B cell (primary cell): ENCODE data around the gene HERC4. TPM values are rescaled to one million over a fixed set of nuclear protein-coding genes. Genes with fewer than 3 reads are reported as not detected.
"Not testable (repeated sequence)": the region's sequence is repeated elsewhere in the genome, so short reads cannot be mapped to it uniquely, and the experiment has no call there.

Experiments used
- ATAC-seq: fragments of 200-7000 bp; cut with Tn5 transposase; one replicate; pipeline ENCODE4 v1.10.0; 2021; ENCODE audit warnings: low read depth, mild to moderate bottlenecking, moderate number of reproducible peaks, moderate library complexity
- CTCF ChIA-PET: fragments of 350-600 bp; sonication (Branson Sonifier 250); formaldehyde crosslinking; loops from one replicate; lab custom pipeline; 2021; ENCODE audit warnings: antibody characterized with exemption, inconsistent platforms; lab: Charles Lee
- POLR2A ChIA-PET: fragments of 350-600 bp; sonication (Branson Sonifier 250); formaldehyde crosslinking; loops from one replicate; lab custom pipeline; 2021; ENCODE audit warnings: antibody characterized with exemption; lab: Charles Lee
- DNase-seq: peaks from one replicate; pipeline ENCODE4 v3.0.0; 2013
- H2AFZ ChIP-seq: 2 replicates; pipeline ENCODE4 v1.6.1; 2012; ENCODE audit warnings: mild to moderate bottlenecking, low read depth, low read length; ENCODE audit not compliant: insufficient read depth, poor library complexity, severe bottlenecking
- H3K27ac ChIP-seq, 2 donors: 1 replicate in 1 of 2; 2 replicates in 1 of 2; pipeline ENCODE4 v1.5.1; 2012 to 2013; ENCODE audit warnings: low read length in 2 of 2, mild to moderate bottlenecking in 2 of 2, moderate library complexity in 1 of 2
- H3K27me3 ChIP-seq, 4 experiments: fragments of 200-600 bp in 1 of 4; sonication (generic) in 1 of 4; replicated peaks in 1 of 4; 1 replicate in 2 of 4; 2 replicates in 2 of 4; pipeline versions ENCODE4 v1.6.1 to v1.7.0; 2013 to 2016; ENCODE audit warnings: low read length in 3 of 4, mild to moderate bottlenecking in 2 of 4, mixed read lengths in 1 of 4, moderate library complexity in 1 of 4; ENCODE audit not compliant: insufficient read depth in 4 of 4, control insufficient read depth in 3 of 4; ENCODE audit errors: control extremely low read depth in 1 of 4
- H3K36me3 ChIP-seq, 2 experiments: replicated peaks in 1 of 2; 1 replicate in 1 of 2; 2 replicates in 1 of 2; pipeline versions ENCODE4 v1.6.1 to v1.7.1; 2013; ENCODE audit warnings: low read length in 1 of 2; ENCODE audit not compliant: insufficient read depth in 2 of 2, control insufficient read depth in 1 of 2; ENCODE audit errors: control extremely low read depth in 1 of 2, extremely low read depth in 1 of 2
- H3K4me1 ChIP-seq, 2 donors: fragments of 200-600 bp in 1 of 2; sonication (generic) in 1 of 2; 1 replicate in 1 of 2; 2 replicates in 1 of 2; pipeline versions ENCODE4 v1.5.1 to v1.6.1; 2013 to 2017; ENCODE audit warnings: low read length in 2 of 2; ENCODE audit not compliant: control insufficient read depth in 2 of 2, insufficient read depth in 2 of 2
- H3K4me2 ChIP-seq: replicated peaks from 2 replicates; pipeline ENCODE3; 2012; ENCODE audit warnings: mild to moderate bottlenecking, low read depth, low read length; ENCODE audit not compliant: poor library complexity, severe bottlenecking
- H3K4me3 ChIP-seq, 5 experiments: fragments of 200-600 bp in 1 of 5; sonication (generic) in 1 of 5; 1 replicate in 3 of 5; 2 replicates in 2 of 5; pipeline versions ENCODE4 v1.5.1 to v1.7.0; 2011 to 2016; ENCODE audit warnings: low read length in 4 of 5, mild to moderate bottlenecking in 4 of 5, low read depth in 2 of 5, control low read depth in 1 of 5, moderate library complexity in 1 of 5; ENCODE audit not compliant: insufficient read depth in 1 of 5; ENCODE audit errors: control extremely low read depth in 1 of 5, extremely low read depth in 1 of 5
- H3K79me2 ChIP-seq: fragments of 200-600 bp; sonication (generic); one replicate; pipeline ENCODE4 v1.6.0; 2016; ENCODE audit warnings: low read length; ENCODE audit not compliant: control insufficient read depth, insufficient read depth
- H3K9ac ChIP-seq: fragments of 200-600 bp; sonication (generic); 2 replicates; pipeline ENCODE4 v1.6.1; 2017; ENCODE audit warnings: mild to moderate bottlenecking, low read length, moderate library complexity
- H3K9me3 ChIP-seq, 3 donors: one replicate each; pipeline versions ENCODE4 v1.6.1 to v1.7.1; 2013; ENCODE audit warnings: low read length in 2 of 3; ENCODE audit not compliant: control insufficient read depth in 2 of 3, insufficient read depth in 1 of 3; ENCODE audit errors: control extremely low read depth in 1 of 3
- H4K20me1 ChIP-seq: 2 replicates; pipeline ENCODE4 v1.6.0; 2012; ENCODE audit warnings: mild to moderate bottlenecking, low read length; ENCODE audit not compliant: insufficient read depth, control insufficient read depth, poor library complexity, severe bottlenecking
- H3K27ac Mint-ChIP-seq: one replicate; pipeline ENCODE4 v1.8.0; 2021; ENCODE audit warnings: mixed read lengths
- H3K27me3 Mint-ChIP-seq: one replicate; pipeline ENCODE4 v1.8.0; 2021; ENCODE audit warnings: mixed read lengths
- H3K4me1 Mint-ChIP-seq: one replicate; pipeline ENCODE4 v1.8.0; 2021; ENCODE audit warnings: mixed read lengths
- H3K4me3 Mint-ChIP-seq: one replicate; pipeline ENCODE4 v1.8.0; 2021; ENCODE audit warnings: mixed read lengths
- H3K9me3 Mint-ChIP-seq: one replicate; pipeline ENCODE4 v1.8.0; 2022; ENCODE audit warnings: mixed read lengths; ENCODE audit not compliant: insufficient read depth
- CTCF ChIP-seq: fragments of 200-600 bp; IDR thresholded peaks from one replicate; pipeline ENCODE4 v1.8.0; 2022; ENCODE audit warnings: antibody characterized with exemption, mild to moderate bottlenecking
- EZH2 ChIP-seq: IDR thresholded peaks from 2 replicates; pipeline ENCODE4 v1.6.1; 2012; ENCODE audit warnings: borderline replicate concordance, low read depth, mild to moderate bottlenecking, moderate library complexity, low read length; ENCODE audit not compliant: insufficient read depth, poor library complexity, severe bottlenecking
- WGBS: methylation state at CpG from one replicate; pipeline ENCODE4 v1.1.5; 2013; ENCODE audit warnings: missing lambda C conversion rate; ENCODE audit not compliant: insufficient coverage; 5-methylcytosine and 5-hydroxymethylcytosine counted together
- intact Hi-C: fragments of 100-400 bp; cut with micrococcal nuclease; formaldehyde crosslinking; loops from one replicate; pipeline ENCODE4 v1.10.0; 2022
- polyA plus RNA-seq: library from polyadenylated mRNA; depleted of rRNA; stranded (reverse); fragments of >200 nt; gene quantifications from 2 replicates; pipeline ENCODE4 v1.2.3, GENCODE V29; 2012
- total RNA-seq, 2 donors: library from RNA; stranded (reverse); fragments of 120-200 nt in 1 of 2; gene quantifications; 1 replicate in 1 of 2; 2 replicates in 1 of 2; pipeline versions ENCODE4 v1.2.3 to v1.2.4, GENCODE V29; 2013 to 2022

HERC4 gene
- total and polyA plus RNA-seq, 2 donors (not counting 1 experiment from before 2014, with no cell fraction given): 18.2 to 118 TPM

GRCh38 chr10:67969875-67970274, 105.2 kb downstream of the HERC4 start:
- no peaks in the 10 kb centered on the region for H3K4me1 ChIP-seq
- no peak overlapping the region for H3K27ac Mint-ChIP-seq
- H3K4me3 Mint-ChIP-seq: no peak overlapping the region
- no peaks in the 10 kb centered on the region for H3K27me3 Mint-ChIP-seq
- H3K79me2 ChIP-seq: peaks cover 16% of the 10 kb centered on the region
- H3K4me2 ChIP-seq: no peak overlapping the region
- ATAC-seq (no peak), DNase-seq (no peak)
- ChIA-PET POLR2A (no interaction called here), CTCF (no interaction called here)
- H3K27me3 ChIP-seq: no peaks in the 10 kb centered on the region
- no peak overlapping the region for H3K9ac ChIP-seq
- no peaks in the 10 kb centered on the region for H3K4me1 Mint-ChIP-seq
- H3K27ac ChIP-seq: no peak overlapping the region
- peaks cover 9 to 60% of the 10 kb centered on the region in 2 experiments for H3K36me3 ChIP-seq
- TF ChIP-seq EZH2 (no peak), CTCF (no peak)
- no peak overlapping the region for H3K4me3 ChIP-seq
- H3K9me3 ChIP-seq: peaks cover 0 to 6% (median 5%) of the 10 kb centered on the region in 3 donors
- no peak overlapping the region for H2AFZ ChIP-seq
- H3K9me3 Mint-ChIP-seq: no peaks in the 10 kb centered on the region
- peaks cover 6% of the 10 kb centered on the region for H4K20me1 ChIP-seq
- intact Hi-C loops: no loop called here

GRCh38 chr10:67966035-67966434, 109.0 kb downstream of the HERC4 start:
- H3K9ac ChIP-seq, H3K4me1 ChIP-seq, H2AFZ ChIP-seq, H3K4me3 Mint-ChIP-seq, CTCF ChIA-PET, H4K20me1 ChIP-seq, H3K27ac Mint-ChIP-seq, H3K4me3 ChIP-seq, H3K4me2 ChIP-seq, intact Hi-C loops, ATAC-seq, H3K27ac ChIP-seq, H3K9me3 Mint-ChIP-seq, H3K27me3 ChIP-seq, H3K9me3 ChIP-seq, POLR2A ChIA-PET, H3K27me3 Mint-ChIP-seq, H3K4me1 Mint-ChIP-seq, DNase-seq: not testable (repeated sequence)
- H3K36me3 ChIP-seq: peaks cover 9 to 48% of the 10 kb centered on the region in 2 experiments
- peaks cover 16% of the 10 kb centered on the region for H3K79me2 ChIP-seq
- 100% methylated on average over 1 of the region's 4 CpGs for WGBS
